ENCODE measurements around the gene LLGL1. TPM values are rescaled to one million over a fixed set of nuclear protein-coding genes. Genes with fewer than 3 reads are reported as not detected.

The LLGL1 gene
- polyA plus RNA-seq, 2 of the 4 experiments (the other 2 are of a cell fraction), result 11.2 to 19.3 TPM

DNA sequence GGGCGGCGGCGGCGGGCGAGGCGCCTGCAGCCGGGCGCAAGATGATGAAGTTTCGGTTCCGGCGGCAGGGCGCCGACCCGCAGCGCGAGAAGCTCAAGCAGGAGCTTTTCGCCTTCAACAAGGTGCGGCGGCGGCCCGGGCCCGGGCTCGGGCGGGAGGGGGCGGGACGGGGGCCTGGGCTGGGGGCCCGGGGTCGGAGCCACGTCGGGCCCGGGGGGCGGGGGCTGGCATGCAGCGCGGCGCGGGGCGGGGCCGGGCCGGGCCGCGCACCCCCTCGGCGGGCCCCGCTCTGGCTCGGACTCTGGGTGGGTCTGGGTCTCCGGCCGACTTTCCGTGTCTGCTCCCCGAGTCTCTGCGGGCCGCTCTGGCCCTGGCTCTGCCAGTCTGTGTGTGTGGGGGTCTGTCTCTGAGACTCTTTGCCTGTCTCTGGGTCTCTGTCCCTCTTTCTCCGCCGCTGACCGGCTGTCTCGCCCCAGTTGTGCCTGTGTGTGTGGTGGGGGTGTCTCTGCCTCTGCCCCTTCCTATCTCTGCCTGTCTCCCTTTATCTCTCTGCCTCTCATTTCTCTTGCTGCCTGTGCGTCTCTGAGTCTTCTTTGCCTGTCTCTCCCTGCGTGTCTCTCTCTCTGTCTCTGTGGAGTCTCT is 328 bp downstream of the LLGL1 start:
- peak overlapping the region; percentile 79 for H3K4me3 ChIP-seq
- POLR2A ChIA-PET, result no interaction called here
- FAIRE-seq, result no peak
- peaks cover 17% of the 10 kb centered on the region for H3K4me1 ChIP-seq
- H3K4me2 ChIP-seq, result peak overlapping the region; percentile 95
- no peaks in the 10 kb centered on the region for H3K9me3 ChIP-seq
- WGBS (ENCODE audit: missing lambda C conversion rate), result 7% methylated on average over 14 of the region's 57 CpGs
- CTCF ChIA-PET, result interaction anchor here (0.8 to 1.1 kb wide), 2 partner anchors 11 to 27 kb away, joined by 3 to 4 read pairs; no protein-coding TSS in a partner anchor
- DNase-seq (ENCODE audit: low read depth in 1 of 2, low spot score in 1 of 2), result no peak
- peak; percentile 9 to 40 for ATAC-seq
- H3K27ac ChIP-seq, result peak overlapping the region; percentile 85 to 96
- TF ChIP-seq NFE2L2 (conservative IDR thresholded peaks at IDR 0.05; ENCODE audit: low read length) (no peak), CEBPB (IDR thresholded peaks at IDR 0.05) (no peak), HOXB13 (CRISPR knock-in tag; IDR thresholded peaks at IDR 0.05; ENCODE audit: low read depth) (no peak), ZC3H11A (IDR thresholded peaks at IDR 0.05) (no peak), TFCP2L1 (CRISPR knock-in tag; IDR thresholded peaks at IDR 0.05) (0 out of 2 replicates have a peak, but pooled peaks have one; percentile 52), EHF (CRISPR knock-in tag; IDR thresholded peaks at IDR 0.05) (no peak), SMC3 (IDR thresholded peaks at IDR 0.05) (no peak), ZFP36 (IDR thresholded peaks at IDR 0.05; ENCODE audit: borderline replicate concordance, partially characterized antibody) (no peak), JUN (IDR thresholded peaks at IDR 0.05) (0 out of 5 replicates have a peak, but pooled peaks of 1 of the 2 experiments have one; percentile 37), SREBF2 (IDR thresholded peaks at IDR 0.05) (no peak), KDM1A (IDR thresholded peaks at IDR 0.05; ENCODE audit: low read depth) (no peak), POLR2A (IDR thresholded peaks at IDR 0.05; ENCODE audit: low read length) (peak; percentile 56)
- TF ChIP-seq, protein P1, sequence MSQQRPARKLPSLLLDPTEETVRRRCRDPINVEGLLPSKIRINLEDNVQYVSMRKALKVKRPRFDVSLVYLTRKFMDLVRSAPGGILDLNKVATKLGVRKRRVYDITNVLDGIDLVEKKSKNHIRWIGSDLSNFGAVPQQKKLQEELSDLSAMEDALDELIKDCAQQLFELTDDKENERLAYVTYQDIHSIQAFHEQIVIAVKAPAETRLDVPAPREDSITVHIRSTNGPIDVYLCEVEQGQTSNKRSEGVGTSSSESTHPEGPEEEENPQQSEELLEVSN (IDR thresholded peaks at IDR 0.05; ENCODE audit: borderline replicate concordance, low read depth), result no peak
- TF ChIP-seq, protein P2, sequence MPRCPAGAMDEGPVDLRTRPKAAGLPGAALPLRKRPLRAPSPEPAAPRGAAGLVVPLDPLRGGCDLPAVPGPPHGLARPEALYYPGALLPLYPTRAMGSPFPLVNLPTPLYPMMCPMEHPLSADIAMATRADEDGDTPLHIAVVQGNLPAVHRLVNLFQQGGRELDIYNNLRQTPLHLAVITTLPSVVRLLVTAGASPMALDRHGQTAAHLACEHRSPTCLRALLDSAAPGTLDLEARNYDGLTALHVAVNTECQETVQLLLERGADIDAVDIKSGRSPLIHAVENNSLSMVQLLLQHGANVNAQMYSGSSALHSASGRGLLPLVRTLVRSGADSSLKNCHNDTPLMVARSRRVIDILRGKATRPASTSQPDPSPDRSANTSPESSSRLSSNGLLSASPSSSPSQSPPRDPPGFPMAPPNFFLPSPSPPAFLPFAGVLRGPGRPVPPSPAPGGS (IDR thresholded peaks at IDR 0.05), result 0 out of 3 replicates have a peak, but pooled peaks have one; percentile 30

DNA sequence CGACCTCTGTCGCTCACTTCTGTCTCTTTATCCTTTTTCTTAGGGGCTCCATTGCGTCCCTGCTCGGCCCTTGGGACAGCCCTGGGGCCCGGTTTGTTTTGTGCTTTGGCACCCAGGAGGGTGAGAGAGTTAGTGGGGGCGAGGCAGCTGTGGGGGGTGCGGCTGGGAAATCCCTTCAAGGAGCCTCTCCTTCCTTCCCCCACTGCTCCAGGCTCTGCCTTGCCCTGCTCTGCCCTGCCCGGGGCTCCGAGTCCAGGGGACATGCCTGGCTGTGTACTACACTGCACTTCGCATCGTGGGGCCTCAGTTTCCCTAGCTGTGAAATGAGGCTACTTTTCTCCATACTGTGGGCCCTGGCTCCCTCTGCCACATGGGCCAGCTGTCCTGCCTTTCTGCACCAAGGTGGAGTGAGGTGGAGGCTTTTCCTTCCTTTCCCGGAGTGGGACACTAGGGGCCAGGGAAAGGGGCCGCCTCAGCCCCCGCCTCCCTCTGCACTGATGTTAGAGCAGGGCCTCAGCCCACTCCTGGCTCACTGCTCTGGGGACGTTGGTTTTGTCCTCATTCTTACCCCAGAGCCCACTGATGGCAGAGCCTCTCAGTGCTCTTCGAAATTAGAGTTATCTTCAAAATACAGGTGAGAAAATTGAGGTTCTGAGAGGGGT is 980 bp downstream of the LLGL1 start:
- CTCF ChIA-PET, result interaction anchor here (0.8 to 1.2 kb wide), 2 partner anchors 9 to 10 kb away, joined by 4 to 8 read pairs; no protein-coding TSS in a partner anchor
- Histone ChIP-seq H3K4me3 (peak overlapping the region; percentile 79), H3K4me1 (peaks cover 11% of the 10 kb centered on the region), H3K4me2 (peak overlapping the region; percentile 95), H3K27ac (peak overlapping the region; percentile 85 to 96), H3K9me3 (no peaks in the 10 kb centered on the region)
- POLR2A ChIA-PET, result no interaction called here
- 53% methylated on average over 14 of the region's 16 CpGs for WGBS (ENCODE audit: missing lambda C conversion rate)
- no peak for TF ChIP-seq MAFK (IDR thresholded peaks at IDR 0.05; ENCODE audit: partially characterized antibody)
- ATAC-seq (peak in 1 of 2 experiments; percentile 5; a peak in 3 of 6 replicates), DNase-seq (ENCODE audit: low read depth in 1 of 2, low spot score in 1 of 2) (no peak), FAIRE-seq (no peak)

DNA sequence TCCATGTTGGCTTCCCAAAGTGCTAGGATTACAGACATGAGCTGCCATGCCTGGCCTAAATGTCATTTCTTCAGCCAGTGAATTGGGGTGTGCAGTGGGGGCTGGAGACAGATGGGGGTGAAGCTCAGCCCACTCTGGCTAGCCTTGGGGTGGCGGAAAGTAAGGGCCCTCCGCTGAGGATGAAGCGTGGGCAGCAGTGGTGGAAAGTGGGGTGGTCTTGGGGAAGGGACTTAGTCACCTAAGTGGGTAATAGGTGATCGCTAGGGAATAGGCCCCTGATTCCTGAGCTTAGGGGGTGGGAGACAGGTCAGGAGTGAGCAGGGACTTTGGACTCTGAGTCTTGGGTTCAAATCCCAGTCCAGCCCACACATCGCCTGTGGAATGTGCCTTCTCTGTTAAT is 2.2 kb downstream of the LLGL1 start:
- POLR2A ChIA-PET, result no interaction called here
- DNase-seq (ENCODE audit: low read depth in 1 of 2, low spot score in 1 of 2), result no peak
- Histone ChIP-seq H3K9me3 (no peaks in the 10 kb centered on the region), H3K4me1 (peaks cover 11% of the 10 kb centered on the region), H3K27ac (no peak overlapping the region), H3K4me2 (no peak overlapping the region), H3K4me3 (no peak overlapping the region)
- no peak for ATAC-seq
- TF ChIP-seq, protein P3, sequence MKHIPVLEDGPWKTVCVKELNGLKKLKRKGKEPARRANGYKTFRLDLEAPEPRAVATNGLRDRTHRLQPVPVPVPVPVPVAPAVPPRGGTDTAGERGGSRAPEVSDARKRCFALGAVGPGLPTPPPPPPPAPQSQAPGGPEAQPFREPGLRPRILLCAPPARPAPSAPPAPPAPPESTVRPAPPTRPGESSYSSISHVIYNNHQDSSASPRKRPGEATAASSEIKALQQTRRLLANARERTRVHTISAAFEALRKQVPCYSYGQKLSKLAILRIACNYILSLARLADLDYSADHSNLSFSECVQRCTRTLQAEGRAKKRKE (CRISPR knock-in tag; IDR thresholded peaks at IDR 0.05; ENCODE audit: low read depth), result no peak
- TF ChIP-seq KDM1A (IDR thresholded peaks at IDR 0.05; ENCODE audit: low read depth) (no peak), FOXS1 (CRISPR knock-in tag; IDR thresholded peaks at IDR 0.05) (no peak), NPAS2 (CRISPR knock-in tag; IDR thresholded peaks at IDR 0.05; ENCODE audit: borderline replicate concordance) (no peak), ZFP36 (IDR thresholded peaks at IDR 0.05; ENCODE audit: borderline replicate concordance, partially characterized antibody) (no peak), MYC (IDR thresholded peaks at IDR 0.05; ENCODE audit: borderline replicate concordance, low read length) (no peak), KDM5A (IDR thresholded peaks at IDR 0.05) (no peak), GATA3 (IDR thresholded peaks at IDR 0.05; ENCODE audit: borderline replicate concordance) (no peak), EHMT2 (IDR thresholded peaks at IDR 0.05; ENCODE audit: low read depth) (no peak), BHLHE40 (IDR thresholded peaks at IDR 0.05; ENCODE audit: low read depth, low read length) (no peak), MAZ (IDR thresholded peaks at IDR 0.05; ENCODE audit: borderline replicate concordance, low read depth, low read length) (no peak), HEYL (CRISPR knock-in tag; IDR thresholded peaks at IDR 0.05) (no peak), NR3C1 (IDR thresholded peaks at IDR 0.05) (no peak), ESRRA (IDR thresholded peaks at IDR 0.05; ENCODE audit: borderline replicate concordance, low read length) (no peak), SREBF2 (IDR thresholded peaks at IDR 0.05) (no peak)
- TF ChIP-seq, protein P4, sequence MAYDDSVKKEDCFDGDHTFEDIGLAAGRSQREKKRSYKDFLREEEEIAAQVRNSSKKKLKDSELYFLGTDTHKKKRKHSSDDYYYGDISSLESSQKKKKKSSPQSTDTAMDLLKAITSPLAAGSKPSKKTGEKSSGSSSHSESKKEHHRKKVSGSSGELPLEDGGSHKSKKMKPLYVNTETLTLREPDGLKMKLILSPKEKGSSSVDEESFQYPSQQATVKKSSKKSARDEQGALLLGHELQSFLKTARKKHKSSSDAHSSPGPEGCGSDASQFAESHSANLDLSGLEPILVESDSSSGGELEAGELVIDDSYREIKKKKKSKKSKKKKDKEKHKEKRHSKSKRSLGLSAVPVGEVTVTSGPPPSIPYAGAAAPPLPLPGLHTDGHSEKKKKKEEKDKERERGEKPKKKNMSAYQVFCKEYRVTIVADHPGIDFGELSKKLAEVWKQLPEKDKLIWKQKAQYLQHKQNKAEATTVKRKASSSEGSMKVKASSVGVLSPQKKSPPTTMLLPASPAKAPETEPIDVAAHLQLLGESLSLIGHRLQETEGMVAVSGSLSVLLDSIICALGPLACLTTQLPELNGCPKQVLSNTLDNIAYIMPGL (CRISPR knock-in tag; IDR thresholded peaks at IDR 0.05; ENCODE audit: borderline replicate concordance), result no peak
- CTCF ChIA-PET, result interaction anchor here (1.1 to 1.6 kb wide), 3 partner anchors 10 to 36 kb away, joined by 4 to 8 read pairs (median 6); no protein-coding TSS in a partner anchor
- FAIRE-seq, result no peak
- 91% methylated on average over 5 of the region's 5 CpGs for WGBS (ENCODE audit: missing lambda C conversion rate)

All from A549 (cell line).